ENCODE measurements around the gene FCN2. TPM values are rescaled to one million over a fixed set of nuclear protein-coding genes. Genes with fewer than 3 reads are reported as not detected.

FCN2 gene
- polyA plus RNA-seq, 1 donor (not counting 4 experiments of a cell fraction or from before 2014, with no cell fraction given): not detected

GRCh38 chr9:134883040-134883782 is 2.6 kb downstream of the FCN2 start:
- H2AFZ ChIP-seq (ENCODE audit: control insufficient read depth, low read length): no peak overlapping the region
- H3K27ac ChIP-seq (ENCODE audit: control insufficient read depth, insufficient read depth, low read length): no peak overlapping the region
- H3K4me3 ChIP-seq (ENCODE audit: control insufficient read depth in 2 of 3, extremely low read depth in 1 of 3, insufficient read depth in 2 of 3, low read depth in 1 of 3, low read length in 3 of 3): no peak overlapping the region
- no peaks in the 10 kb centered on the region for H3K9me1 ChIP-seq (ENCODE audit: control insufficient read depth, extremely low read depth, insufficient read depth, low read length)
- H4K20me1 ChIP-seq (ENCODE audit: control insufficient read depth, extremely low read depth, insufficient read depth, low read length): no peaks in the 10 kb centered on the region
- FAIRE-seq (no peak), DNase-seq (ENCODE audit: low read depth, low spot score) (no peak)
- H3K27me3 ChIP-seq (ENCODE audit: control insufficient read depth, extremely low read depth, insufficient read depth, low read length): peaks cover 9% of the 10 kb centered on the region
- no peak overlapping the region for H3K9ac ChIP-seq (ENCODE audit: control insufficient read depth, extremely low read depth, insufficient read depth, low read length)
- no peaks in the 10 kb centered on the region for H3K4me1 ChIP-seq (ENCODE audit: control insufficient read depth, extremely low read depth, insufficient read depth, low read length)
- H3K9me3 ChIP-seq (ENCODE audit: control insufficient read depth, low read depth, low read length): no peaks in the 10 kb centered on the region
- no peaks in the 10 kb centered on the region for H3K36me3 ChIP-seq (ENCODE audit: control insufficient read depth in 2 of 2, extremely low read depth in 1 of 2, insufficient read depth in 2 of 2, low read length in 2 of 2)
- TF ChIP-seq EZH2 (IDR thresholded peaks at IDR 0.05; ENCODE audit: low read length): no peak
- no peak for TF ChIP-seq CTCF (optimal IDR thresholded peaks at IDR 0.05 in 1 of 3, IDR thresholded peaks at IDR 0.05 in 1 of 3, conservative IDR thresholded peaks at IDR 0.05 in 1 of 3; ENCODE audit: extremely low read depth in 1 of 3, insufficient read depth in 2 of 3, low read length in 3 of 3)
- dilution Hi-C loops (cut with MboI; ENCODE audit: extremely low pct_ligation_motif_present, low sequenced_read_pairs): no loop called here
- H3K4me2 ChIP-seq (ENCODE audit: control insufficient read depth, extremely low read depth, insufficient read depth, low read depth, low read length): no peak overlapping the region
- no peaks in the 10 kb centered on the region for H3K79me2 ChIP-seq (ENCODE audit: control insufficient read depth, insufficient read depth, low read length)

GRCh38 chr9:134884492-134884891 is 3.9 kb downstream of the FCN2 start:
- TF ChIP-seq CTCF (optimal IDR thresholded peaks at IDR 0.05 in 1 of 3, IDR thresholded peaks at IDR 0.05 in 1 of 3, conservative IDR thresholded peaks at IDR 0.05 in 1 of 3; ENCODE audit: extremely low read depth in 1 of 3, insufficient read depth in 2 of 3, low read length in 3 of 3) (no peak), EZH2 (IDR thresholded peaks at IDR 0.05; ENCODE audit: low read length) (no peak)
- Histone ChIP-seq H3K27ac (ENCODE audit: control insufficient read depth, insufficient read depth, low read length) (no peak overlapping the region), H3K9ac (ENCODE audit: control insufficient read depth, extremely low read depth, insufficient read depth, low read length) (no peak overlapping the region), H4K20me1 (ENCODE audit: control insufficient read depth, extremely low read depth, insufficient read depth, low read length) (no peaks in the 10 kb centered on the region), H3K4me1 (ENCODE audit: control insufficient read depth, extremely low read depth, insufficient read depth, low read length) (no peaks in the 10 kb centered on the region), H3K27me3 (ENCODE audit: control insufficient read depth, extremely low read depth, insufficient read depth, low read length) (peaks cover 6% of the 10 kb centered on the region), H3K4me3 (ENCODE audit: control insufficient read depth in 2 of 3, extremely low read depth in 1 of 3, insufficient read depth in 2 of 3, low read depth in 1 of 3, low read length in 3 of 3) (no peak overlapping the region), H3K79me2 (ENCODE audit: control insufficient read depth, insufficient read depth, low read length) (no peaks in the 10 kb centered on the region), H3K9me3 (ENCODE audit: control insufficient read depth, low read depth, low read length) (no peaks in the 10 kb centered on the region), H2AFZ (ENCODE audit: control insufficient read depth, low read length) (no peak overlapping the region), H3K36me3 (ENCODE audit: control insufficient read depth in 2 of 2, extremely low read depth in 1 of 2, insufficient read depth in 2 of 2, low read length in 2 of 2) (no peaks in the 10 kb centered on the region), H3K4me2 (ENCODE audit: control insufficient read depth, extremely low read depth, insufficient read depth, low read depth, low read length) (no peak overlapping the region), H3K9me1 (ENCODE audit: control insufficient read depth, extremely low read depth, insufficient read depth, low read length) (no peaks in the 10 kb centered on the region)
- dilution Hi-C loops (cut with MboI; ENCODE audit: extremely low pct_ligation_motif_present, low sequenced_read_pairs): no loop called here
- FAIRE-seq (no peak), DNase-seq (ENCODE audit: low read depth, low spot score) (no peak)

Data from keratinocyte (primary cell).